ENCODE measurements around the gene DPM3.
"Not testable (repeated sequence)": the region's sequence is repeated elsewhere in the genome, so short reads cannot be mapped to it uniquely, and the experiment has no call there.

Gene DPM3

DNA sequence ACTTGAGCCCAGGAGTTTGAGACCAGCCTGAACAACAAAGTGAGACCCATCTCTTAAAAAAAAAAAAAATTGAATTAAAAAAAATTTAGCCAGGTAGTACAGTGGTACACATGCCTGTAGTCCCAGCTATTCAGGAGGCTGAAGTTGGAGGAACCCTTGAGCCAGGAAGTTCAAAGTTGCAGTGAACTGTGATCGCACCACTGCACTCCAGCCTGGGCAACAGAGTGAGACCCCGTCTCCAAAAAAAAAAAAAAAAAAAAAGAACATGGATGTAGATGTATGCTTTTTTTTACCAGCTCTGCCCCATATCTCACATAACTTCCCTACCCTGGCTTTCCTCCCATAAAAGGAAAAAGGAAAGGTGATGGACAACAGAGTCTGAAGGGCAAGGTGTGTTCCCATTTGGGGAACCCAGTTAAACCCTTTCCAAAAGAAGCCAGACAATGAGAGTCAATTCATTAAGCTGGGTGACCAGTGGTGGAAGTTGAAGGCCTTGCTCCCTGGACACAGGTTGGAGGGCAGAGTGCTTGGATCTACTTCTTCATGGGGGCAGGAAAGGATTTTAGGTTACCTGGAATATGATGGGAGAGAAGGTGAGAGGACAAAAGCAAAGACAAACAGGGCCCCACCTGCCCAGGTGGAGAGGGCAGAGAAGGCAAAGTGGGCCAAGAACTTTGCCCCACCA, 29.9 kb upstream of the DPM3 start:
- H3K4me3 ChIP-seq (ENCODE audit: low read depth, low read length), result no peak overlapping the region
- DNase-seq (ENCODE audit: low read depth), result no peak
- TF ChIP-seq, protein P1, sequence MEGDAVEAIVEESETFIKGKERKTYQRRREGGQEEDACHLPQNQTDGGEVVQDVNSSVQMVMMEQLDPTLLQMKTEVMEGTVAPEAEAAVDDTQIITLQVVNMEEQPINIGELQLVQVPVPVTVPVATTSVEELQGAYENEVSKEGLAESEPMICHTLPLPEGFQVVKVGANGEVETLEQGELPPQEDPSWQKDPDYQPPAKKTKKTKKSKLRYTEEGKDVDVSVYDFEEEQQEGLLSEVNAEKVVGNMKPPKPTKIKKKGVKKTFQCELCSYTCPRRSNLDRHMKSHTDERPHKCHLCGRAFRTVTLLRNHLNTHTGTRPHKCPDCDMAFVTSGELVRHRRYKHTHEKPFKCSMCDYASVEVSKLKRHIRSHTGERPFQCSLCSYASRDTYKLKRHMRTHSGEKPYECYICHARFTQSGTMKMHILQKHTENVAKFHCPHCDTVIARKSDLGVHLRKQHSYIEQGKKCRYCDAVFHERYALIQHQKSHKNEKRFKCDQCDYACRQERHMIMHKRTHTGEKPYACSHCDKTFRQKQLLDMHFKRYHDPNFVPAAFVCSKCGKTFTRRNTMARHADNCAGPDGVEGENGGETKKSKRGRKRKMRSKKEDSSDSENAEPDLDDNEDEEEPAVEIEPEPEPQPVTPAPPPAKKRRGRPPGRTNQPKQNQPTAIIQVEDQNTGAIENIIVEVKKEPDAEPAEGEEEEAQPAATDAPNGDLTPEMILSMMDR (conservative IDR thresholded peaks at IDR 0.05; ENCODE audit: low read depth, low read length), result no peak

DNA sequence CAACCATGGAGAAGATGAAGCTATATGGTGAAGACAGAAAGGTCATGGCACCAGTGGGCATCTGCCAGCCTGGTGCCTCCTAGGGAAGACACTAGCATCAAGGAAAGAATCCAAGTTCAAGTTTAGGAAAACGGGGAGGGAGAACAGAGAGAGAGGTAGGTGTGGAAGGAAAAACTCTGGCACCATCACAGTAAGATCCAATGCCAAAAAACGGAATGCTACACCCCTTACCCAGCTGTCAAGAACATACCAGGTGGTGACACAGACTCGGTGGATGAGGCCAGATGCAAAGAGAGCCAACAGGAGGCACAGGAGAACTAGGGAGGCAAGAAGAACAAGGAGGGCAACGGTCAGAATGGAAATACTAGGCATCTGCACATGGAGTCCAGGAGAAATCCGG, 29.2 kb upstream of the DPM3 start:
- no peak overlapping the region for H3K4me3 ChIP-seq (ENCODE audit: low read depth, low read length)
- TF ChIP-seq, protein P1 (conservative IDR thresholded peaks at IDR 0.05; ENCODE audit: low read depth, low read length), result no peak
- no peak for DNase-seq (ENCODE audit: low read depth)

DNA sequence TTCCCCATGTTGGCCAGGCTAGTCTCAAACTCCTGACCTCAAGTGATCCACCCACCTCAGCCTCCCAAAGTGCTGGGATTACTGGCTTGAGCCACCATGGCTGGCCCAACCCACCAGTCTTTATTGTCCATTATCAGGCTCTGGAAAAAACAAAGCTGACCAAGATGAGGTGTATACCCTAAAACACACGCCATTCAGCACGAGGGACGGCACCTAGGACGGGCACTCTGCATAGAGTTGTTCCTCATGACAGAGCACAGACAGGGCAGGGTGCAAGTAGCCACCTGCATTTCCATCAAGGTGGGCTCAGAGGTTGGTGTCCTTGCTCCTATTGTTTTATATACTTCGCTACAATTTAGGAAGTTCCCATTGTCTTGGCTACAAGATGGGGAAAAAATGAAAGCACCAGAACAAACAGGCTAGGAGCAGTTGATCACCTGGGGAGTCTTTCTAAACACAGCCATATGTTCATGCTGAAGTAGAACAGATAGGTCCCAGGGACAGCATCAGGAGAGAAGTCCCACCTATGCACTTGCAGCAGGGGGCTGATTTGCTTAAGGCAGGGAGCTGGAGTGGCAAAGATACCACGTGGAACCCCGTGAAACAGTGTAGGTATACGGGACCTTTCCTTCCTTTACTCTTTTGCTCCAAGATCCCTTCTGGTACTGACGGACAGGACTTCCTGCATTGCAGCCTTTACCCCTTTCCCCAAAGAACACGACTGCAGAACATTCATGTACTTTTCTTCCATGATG, 28.3 kb upstream of the DPM3 start:
- DNase-seq (ENCODE audit: low read depth), result no peak
- H3K4me3 ChIP-seq (ENCODE audit: low read depth, low read length), result no peak overlapping the region
- TF ChIP-seq, protein P1 (conservative IDR thresholded peaks at IDR 0.05; ENCODE audit: low read depth, low read length), result no peak

DNA sequence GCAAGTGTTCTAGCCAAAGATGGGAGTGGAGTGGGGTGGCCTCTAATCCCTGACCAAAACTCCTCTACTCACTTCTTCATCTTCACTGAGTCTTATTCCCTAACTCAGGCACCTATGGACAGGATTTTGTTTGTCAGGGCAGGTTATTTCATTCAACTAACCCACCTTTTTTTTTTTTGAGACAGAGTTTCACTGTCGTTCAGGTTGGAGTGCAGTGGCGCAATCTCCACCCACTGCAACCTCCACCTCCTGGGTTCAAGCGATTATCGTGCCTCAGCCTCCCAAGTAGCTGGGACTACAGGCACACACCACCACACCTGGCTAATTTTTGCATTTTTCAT, 27.7 kb upstream of the DPM3 start:
- not testable (repeated sequence) for DNase-seq (ENCODE audit: low read depth); H3K4me3 ChIP-seq (ENCODE audit: low read depth, low read length)

DNA sequence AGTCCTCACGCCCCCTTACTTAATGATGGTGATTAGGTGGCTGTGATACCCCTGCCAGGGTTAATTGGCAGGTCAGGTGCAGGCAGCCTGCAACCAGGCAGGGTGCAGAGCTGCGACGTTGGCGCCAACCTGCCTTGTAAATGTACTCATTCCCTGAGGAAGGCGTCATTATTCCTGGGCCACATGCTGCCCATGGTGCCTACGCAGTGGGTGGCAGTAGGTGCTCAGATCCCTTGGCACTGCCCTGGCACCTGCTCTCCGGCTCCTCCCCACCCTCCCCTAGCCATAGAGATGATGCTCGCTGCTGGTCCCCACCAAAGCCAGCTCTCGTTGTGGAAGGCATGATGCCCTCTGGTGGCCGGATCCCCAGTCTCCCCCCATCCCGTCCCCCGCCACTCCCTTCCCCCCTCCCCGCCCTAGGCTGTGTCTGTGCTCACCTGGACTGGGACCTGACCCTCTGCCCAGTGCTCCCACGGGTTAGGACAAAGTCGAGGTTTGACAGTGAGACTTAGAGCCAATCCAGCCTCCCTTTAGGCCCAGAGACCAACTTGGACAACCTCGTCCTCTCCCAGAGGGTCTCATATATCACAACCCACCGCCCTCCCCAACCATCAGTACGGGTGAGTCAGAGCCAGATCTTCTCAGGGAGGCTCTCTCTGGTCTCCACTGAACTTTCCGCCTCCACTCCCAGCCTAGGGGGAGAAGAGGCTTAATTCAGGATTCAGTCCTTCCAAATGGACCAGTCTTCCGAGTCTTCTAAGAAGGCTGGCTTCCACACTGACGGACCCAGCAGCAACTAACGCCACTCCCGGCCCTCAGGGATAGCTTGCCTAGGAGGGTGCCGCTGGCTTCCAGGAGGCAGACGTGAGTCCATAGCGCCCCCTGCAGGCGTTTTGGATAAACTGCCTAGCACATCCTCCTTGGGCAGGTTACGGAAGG, 27.1 kb upstream of the DPM3 start:
- H3K4me3 ChIP-seq (ENCODE audit: low read depth, low read length), result no peak overlapping the region
- TF ChIP-seq, protein P1 (conservative IDR thresholded peaks at IDR 0.05; ENCODE audit: low read depth, low read length), result peak; percentile 93
- DNase-seq (ENCODE audit: low read depth), result peak; percentile 87

DNA sequence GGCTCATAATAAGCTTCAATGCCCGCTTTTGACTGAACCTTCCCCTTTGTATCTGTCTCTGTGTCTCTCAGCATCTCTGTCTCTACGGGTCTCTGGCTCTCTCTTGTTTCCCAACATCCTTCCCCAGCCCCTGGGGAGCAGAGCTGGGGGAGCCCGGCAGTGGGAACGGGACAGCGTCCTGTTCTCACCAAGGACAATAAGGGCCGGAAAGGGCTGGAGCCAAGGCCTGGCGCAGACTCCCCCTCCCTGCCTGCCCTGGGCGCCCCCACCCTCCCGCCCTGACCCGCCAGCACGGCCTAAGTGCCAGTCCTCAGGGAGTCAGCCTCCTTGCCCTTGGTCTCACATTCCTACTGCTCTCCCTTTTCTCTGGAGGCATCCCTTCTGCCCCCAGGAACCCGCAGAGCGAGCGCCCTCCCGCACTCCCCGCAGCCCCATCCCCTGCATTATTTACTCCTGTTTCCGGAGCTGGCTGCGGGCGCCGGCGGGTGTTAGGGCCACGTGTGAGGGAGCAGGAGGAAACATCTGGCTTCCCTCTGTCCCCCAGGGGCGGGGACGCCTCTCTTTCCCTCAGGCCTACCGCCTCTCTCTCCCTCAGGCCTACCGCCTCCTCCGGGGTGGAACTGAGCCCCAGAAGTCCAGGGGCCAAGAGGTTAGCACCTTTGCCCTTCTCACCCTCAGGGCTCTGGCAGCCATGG, 26.3 kb upstream of the DPM3 start:
- DNase-seq (ENCODE audit: low read depth), result no peak
- H3K4me3 ChIP-seq (ENCODE audit: low read depth, low read length), result no peak overlapping the region
- TF ChIP-seq, protein P1 (conservative IDR thresholded peaks at IDR 0.05; ENCODE audit: low read depth, low read length), result no peak
